Measurements from ENCODE around the gene PRR33. TPM values are rescaled to one million over a fixed set of nuclear protein-coding genes. Genes with fewer than 3 reads are reported as not detected.

The PRR33 gene
- total RNA-seq, 4 donors from 2014 or later = not detected

DNA sequence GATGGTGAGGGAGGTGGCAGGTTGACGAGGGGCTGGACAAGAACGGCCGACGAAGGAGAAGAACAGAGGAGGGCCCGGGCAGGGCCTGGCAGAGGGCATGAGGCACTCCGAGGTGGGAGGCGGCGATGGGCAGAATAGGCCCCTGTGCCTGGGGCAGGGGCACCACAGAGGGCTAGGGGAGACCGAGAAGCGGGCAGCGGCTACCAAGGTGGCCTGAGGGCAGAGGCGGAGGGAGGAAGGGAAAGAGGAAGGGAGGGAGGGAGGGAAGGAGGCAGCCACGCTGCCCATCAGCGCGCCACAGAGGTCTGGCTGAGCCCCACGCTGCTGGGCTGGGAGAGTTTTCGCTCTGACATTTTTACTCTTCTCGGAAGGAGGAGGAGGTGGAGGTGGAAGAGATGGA is 27.5 kb downstream of the PRR33 start:
- H3K27ac ChIP-seq (replicated peaks in 1 of 4) = peak overlapping the region; percentile 84 to 87 (median 86)
- TF ChIP-seq POLR2A (IDR thresholded peaks at IDR 0.05; ENCODE audit: low read depth) (no peak), CTCF (IDR thresholded peaks at IDR 0.05) (no peak), POLR2AphosphoS5 (IDR thresholded peaks at IDR 0.05) (no peak), EP300 (IDR thresholded peaks at IDR 0.05) (no peak)
- peaks cover 27 to 64% (median 60%) of the 10 kb centered on the region in 4 donors for H3K4me1 ChIP-seq
- no peaks in the 10 kb centered on the region for H3K27me3 ChIP-seq
- no peak for DNase-seq (ENCODE audit: extremely low spot score)
- no peaks in the 10 kb centered on the region for H3K9me3 ChIP-seq
- 21% methylated on average over 18 of the region's 18 CpGs for WGBS
- intact Hi-C loops (cut with DNase I) = no loop called here
- H3K4me3 ChIP-seq = peak overlapping the region; percentile 42 to 49 (median 46)
- no peaks in the 10 kb centered on the region for H3K36me3 ChIP-seq

DNA sequence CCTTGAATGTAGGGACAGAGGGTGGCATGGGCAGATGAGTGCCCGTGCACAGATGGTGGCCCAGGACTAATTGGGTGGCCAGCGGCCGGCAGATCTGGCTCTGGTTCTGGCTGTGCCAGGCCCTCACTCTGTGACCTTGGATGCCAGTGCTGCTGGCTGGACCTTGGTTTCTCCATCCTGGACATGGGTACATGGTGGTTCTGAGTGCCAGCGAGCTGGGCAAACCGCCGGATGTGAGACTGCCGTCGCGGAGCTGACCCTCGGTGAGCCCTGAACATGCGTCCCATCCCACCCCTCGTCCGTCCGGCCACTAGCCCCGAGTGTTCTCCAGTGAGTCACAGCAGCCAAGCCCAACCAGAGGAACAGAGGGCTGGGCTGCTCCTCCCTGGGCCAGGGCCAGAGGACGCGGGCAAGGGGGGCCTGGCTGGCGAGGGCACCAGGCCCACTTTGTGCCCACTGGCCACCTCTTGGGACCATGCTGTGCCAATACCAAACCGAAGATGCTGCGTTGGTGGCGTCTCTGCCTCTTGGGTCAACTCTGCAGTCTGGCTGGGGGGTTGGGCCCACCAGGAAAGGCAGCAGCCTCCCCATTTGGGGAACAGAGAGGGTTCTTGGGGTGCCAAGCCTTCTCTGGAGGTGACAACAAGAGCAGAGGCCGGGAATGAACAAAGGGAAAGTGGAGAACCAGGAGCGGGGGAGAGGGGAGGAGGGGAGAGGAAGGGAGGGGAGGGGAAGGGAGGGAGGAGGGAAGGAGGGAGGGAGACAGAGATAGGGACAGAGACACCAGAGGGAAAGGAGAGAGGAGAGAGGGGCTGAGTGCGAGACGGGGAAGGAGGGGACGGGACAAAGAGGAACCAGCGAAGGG is 28.1 kb downstream of the PRR33 start:
- WGBS = 11% methylated on average over 15 of the region's 27 CpGs
- H3K9me3 ChIP-seq = no peaks in the 10 kb centered on the region
- no peaks in the 10 kb centered on the region for H3K36me3 ChIP-seq
- TF ChIP-seq POLR2AphosphoS5 (IDR thresholded peaks at IDR 0.05) (peak; percentile 64 to 70), EP300 (IDR thresholded peaks at IDR 0.05) (no peak)
- no peaks in the 10 kb centered on the region for H3K27me3 ChIP-seq
- no peak for DNase-seq (ENCODE audit: extremely low spot score)
- H3K4me3 ChIP-seq = peak overlapping the region; percentile 42 to 49 (median 46)
- H3K27ac ChIP-seq (replicated peaks in 1 of 4) = peak overlapping the region; percentile 84 to 87 (median 86)
- intact Hi-C loops (cut with DNase I) = no loop called here
- peaks cover 27 to 60% (median 56%) of the 10 kb centered on the region in 4 donors for H3K4me1 ChIP-seq

DNA sequence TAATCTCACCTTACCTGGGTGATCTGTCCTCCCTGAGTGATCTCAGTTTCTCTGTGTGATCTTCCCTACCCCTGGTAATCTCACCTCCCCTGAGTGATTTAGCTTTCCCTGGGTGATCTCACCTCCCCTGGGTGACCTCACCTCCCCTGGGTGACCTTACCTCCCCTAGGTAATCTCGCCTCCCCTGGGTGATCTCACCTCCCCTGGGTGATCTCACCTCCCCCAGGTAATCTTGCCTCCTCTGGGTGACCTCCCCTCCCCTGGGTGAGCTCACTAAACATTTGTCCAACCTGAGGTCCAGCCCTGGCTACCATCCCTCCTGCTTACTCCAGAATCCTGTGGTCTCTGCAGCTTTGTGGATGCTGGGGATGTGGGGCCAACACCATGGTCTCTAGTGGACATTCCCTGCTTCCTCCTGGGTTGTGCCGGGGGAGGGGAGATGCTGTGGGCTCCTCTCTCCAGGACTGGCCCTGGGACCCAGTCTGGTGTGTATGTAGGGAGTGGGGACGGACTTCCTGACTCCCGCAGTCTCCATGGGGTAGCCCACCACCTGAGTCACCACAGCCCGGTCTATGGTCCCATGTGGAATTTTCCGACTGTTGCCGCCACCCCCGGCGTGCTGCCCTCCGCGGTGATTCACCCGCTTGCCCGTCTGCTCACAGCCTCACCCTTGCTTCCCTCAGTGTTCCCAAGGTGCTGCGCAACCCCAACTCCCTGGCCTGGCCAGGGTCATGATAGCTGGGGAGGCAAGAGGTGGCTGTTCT is 28.9 kb downstream of the PRR33 start:
- H3K36me3 ChIP-seq = no peaks in the 10 kb centered on the region
- H3K27ac ChIP-seq (replicated peaks in 1 of 4) = peak overlapping the region; percentile 84 to 87 (median 86)
- no peaks in the 10 kb centered on the region for H3K27me3 ChIP-seq
- WGBS = 53% methylated on average over 4 of the region's 14 CpGs
- no peaks in the 10 kb centered on the region for H3K9me3 ChIP-seq
- intact Hi-C loops (cut with DNase I) = no loop called here
- DNase-seq (ENCODE audit: extremely low spot score) = no peak
- no peak for TF ChIP-seq POLR2A (IDR thresholded peaks at IDR 0.05; ENCODE audit: low read depth)
- TF ChIP-seq POLR2AphosphoS5 (IDR thresholded peaks at IDR 0.05) = no peak
- no peak for TF ChIP-seq CTCF (IDR thresholded peaks at IDR 0.05)
- TF ChIP-seq EP300 (IDR thresholded peaks at IDR 0.05) = no peak
- H3K4me1 ChIP-seq = peaks cover 27 to 52% (median 50%) of the 10 kb centered on the region in 4 donors
- no peak overlapping the region for H3K4me3 ChIP-seq

GRCh38 chr11:1861435-1862411 is 30.0 kb downstream of the PRR33 start:
- peaks cover 27 to 43% (median 40%) of the 10 kb centered on the region in 4 donors for H3K4me1 ChIP-seq
- intact Hi-C loops (cut with DNase I) = no loop called here
- H3K36me3 ChIP-seq = no peaks in the 10 kb centered on the region
- no peak for DNase-seq (ENCODE audit: extremely low spot score)
- no peak overlapping the region for H3K4me3 ChIP-seq
- H3K9me3 ChIP-seq = no peaks in the 10 kb centered on the region
- 89% methylated on average over 4 of the region's 4 CpGs for WGBS
- TF ChIP-seq POLR2A (IDR thresholded peaks at IDR 0.05; ENCODE audit: low read depth) = no peak
- no peak for TF ChIP-seq EP300 (IDR thresholded peaks at IDR 0.05)
- no peak for TF ChIP-seq POLR2AphosphoS5 (IDR thresholded peaks at IDR 0.05)
- no peak for TF ChIP-seq CTCF (IDR thresholded peaks at IDR 0.05)
- no peaks in the 10 kb centered on the region for H3K27me3 ChIP-seq
- no peak overlapping the region for H3K27ac ChIP-seq (replicated peaks in 1 of 4)

Measured in esophagus muscularis mucosa (tissue), 4 donors.